Measurements from ENCODE around the gene TEX53.

Gene TEX53

GRCh38 chr9:114678795-114679194, 21.2 kb upstream of the TEX53 start:
- no peak for DNase-seq

- no peak for DNase-seq
These were observed 20.5 kb upstream of the TEX53 start for GRCh38 chr9:114678130-114678529.

GRCh38 chr9:114677418-114677817, 19.8 kb upstream of the TEX53 start:
- DNase-seq: no peak

- no peak for DNase-seq
These were observed 19.3 kb upstream of the TEX53 start for GRCh38 chr9:114676901-114677300.

- DNase-seq: no peak
These were observed 17.4 kb upstream of the TEX53 start for GRCh38 chr9:114674798-114675540.

- DNase-seq: no peak
These were observed 16.6 kb upstream of the TEX53 start for GRCh38 chr9:114674076-114674797.

- no peak for DNase-seq
These were observed 14.0 kb upstream of the TEX53 start for GRCh38 chr9:114671605-114672004.

- no peak for DNase-seq
These were observed 12.4 kb upstream of the TEX53 start for GRCh38 chr9:114669961-114670360.

- DNase-seq: no peak
These were observed 10.5 kb upstream of the TEX53 start for GRCh38 chr9:114668146-114668545.

GRCh38 chr9:114666851-114667250, 9.2 kb upstream of the TEX53 start:
- DNase-seq: no peak

GRCh38 chr9:114666401-114666800, 8.8 kb upstream of the TEX53 start:
- DNase-seq: no peak

GRCh38 chr9:114664181-114664580, 6.6 kb upstream of the TEX53 start:
- DNase-seq: no peak

- DNase-seq: peak; percentile 67
These were observed 4.7 kb upstream of the TEX53 start for GRCh38 chr9:114662081-114662989.

GRCh38 chr9:114656301-114656700, 1.3 kb downstream of the TEX53 start:
- DNase-seq: no peak

GRCh38 chr9:114655689-114656088, 1.9 kb downstream of the TEX53 start:
- DNase-seq: no peak

GRCh38 chr9:114653556-114654159, 3.9 kb downstream of the TEX53 start:
- peak; percentile 86 for DNase-seq

GRCh38 chr9:114652776-114653555, 4.6 kb downstream of the TEX53 start:
- no peak for DNase-seq

- DNase-seq: no peak
These were observed 13.7 kb downstream of the TEX53 start for GRCh38 chr9:114643896-114644295.

- DNase-seq: no peak
These were observed 14.6 kb downstream of the TEX53 start for GRCh38 chr9:114643001-114643400.

GRCh38 chr9:114641967-114642366, 15.6 kb downstream of the TEX53 start:
- no peak for DNase-seq

GRCh38 chr9:114638404-114638803, 19.2 kb downstream of the TEX53 start:
- DNase-seq: no peak

- no peak for DNase-seq
These were observed 23.2 kb downstream of the TEX53 start for GRCh38 chr9:114634387-114634786.

All from CD4-positive, alpha-beta T cell treated with Interleukin-17A for 4 hours (primary cell).